Common myeloid progenitor, CD34-positive (primary cell): ENCODE measurements around the gene MIOX.

Experiments used
- CTCF ChIA-PET: fragments of 350-600 bp; sonication (Branson Sonifier 250); formaldehyde crosslinking; loops from one replicate; lab custom pipeline; 2021; ENCODE audit warnings: antibody characterized with exemption; lab: Charles Lee
- POLR2A ChIA-PET: fragments of 350-600 bp; sonication (Branson Sonifier 250); formaldehyde crosslinking; loops from one replicate; lab custom pipeline; 2021; ENCODE audit warnings: antibody characterized with exemption; lab: Charles Lee
- DNase-seq, 3 donors: peaks; one replicate each; pipeline versions ENCODE4 v3.0.0 to v3.0.0-alpha.2; 2013
- H3K27ac ChIP-seq, 2 experiments: 1 replicate in 1 of 2; 2 replicates in 1 of 2; pipeline ENCODE4 v1.7.0; 2013; ENCODE audit warnings: inconsistent platforms in 2 of 2, low read length in 2 of 2, mild to moderate bottlenecking in 2 of 2, low read depth in 1 of 2, moderate library complexity in 1 of 2; ENCODE audit not compliant: severe bottlenecking in 2 of 2, insufficient read depth in 1 of 2, poor library complexity in 1 of 2
- H3K27me3 ChIP-seq, 5 experiments: replicated peaks in 2 of 5; 1 replicate in 3 of 5; 2 replicates in 2 of 5; pipeline versions ENCODE4 v1.6.1 to v1.7.0; 2013; ENCODE audit warnings: low read length in 4 of 5, mild to moderate bottlenecking in 2 of 5, moderate library complexity in 2 of 5, inconsistent platforms in 1 of 5; ENCODE audit not compliant: insufficient read depth in 5 of 5, control insufficient read depth in 4 of 5
- H3K36me3 ChIP-seq, 4 experiments: 1 replicate in 2 of 4; 2 replicates in 2 of 4; pipeline versions ENCODE4 v1.6.1 to v1.7.0; 2013; ENCODE audit warnings: low read length in 3 of 4, control low read depth in 1 of 4, mild to moderate bottlenecking in 1 of 4; ENCODE audit not compliant: control insufficient read depth in 4 of 4, insufficient read depth in 4 of 4
- H3K4me1 ChIP-seq, 4 experiments: 1 replicate in 3 of 4; 2 replicates in 1 of 4; pipeline versions ENCODE4 v1.6.1 to v1.7.1; 2013; ENCODE audit warnings: low read length in 3 of 4, mild to moderate bottlenecking in 3 of 4, control low read depth in 1 of 4, inconsistent platforms in 1 of 4, moderate library complexity in 1 of 4; ENCODE audit not compliant: control insufficient read depth in 4 of 4, insufficient read depth in 4 of 4; ENCODE audit errors: control extremely low read depth in 1 of 4
- H3K4me3 ChIP-seq, 7 experiments: 1 replicate in 4 of 7; 2 replicates in 3 of 7; pipeline versions ENCODE4 v1.5.1 to v1.7.0; 2013; ENCODE audit warnings: mild to moderate bottlenecking in 7 of 7, low read length in 6 of 7, moderate library complexity in 6 of 7, inconsistent platforms in 2 of 7, low read depth in 2 of 7, control low read depth in 1 of 7; ENCODE audit not compliant: insufficient read depth in 4 of 7, control insufficient read depth in 1 of 7; ENCODE audit errors: extremely low read depth in 1 of 7
- H3K9me3 ChIP-seq, 5 experiments: 1 replicate in 4 of 5; 2 replicates in 1 of 5; pipeline versions ENCODE4 v1.6.1 to v1.7.1; 2013; ENCODE audit warnings: low read length in 4 of 5, mild to moderate bottlenecking in 2 of 5, inconsistent platforms in 1 of 5, low read depth in 1 of 5, moderate library complexity in 1 of 5; ENCODE audit not compliant: control insufficient read depth in 4 of 5, insufficient read depth in 2 of 5; ENCODE audit errors: control extremely low read depth in 1 of 5
- WGBS: methylation state at CpG from one replicate; pipeline ENCODE4 v1.1.5; 2013; ENCODE audit not compliant: insufficient coverage; 5-methylcytosine and 5-hydroxymethylcytosine counted together

Gene MIOX

DNA sequence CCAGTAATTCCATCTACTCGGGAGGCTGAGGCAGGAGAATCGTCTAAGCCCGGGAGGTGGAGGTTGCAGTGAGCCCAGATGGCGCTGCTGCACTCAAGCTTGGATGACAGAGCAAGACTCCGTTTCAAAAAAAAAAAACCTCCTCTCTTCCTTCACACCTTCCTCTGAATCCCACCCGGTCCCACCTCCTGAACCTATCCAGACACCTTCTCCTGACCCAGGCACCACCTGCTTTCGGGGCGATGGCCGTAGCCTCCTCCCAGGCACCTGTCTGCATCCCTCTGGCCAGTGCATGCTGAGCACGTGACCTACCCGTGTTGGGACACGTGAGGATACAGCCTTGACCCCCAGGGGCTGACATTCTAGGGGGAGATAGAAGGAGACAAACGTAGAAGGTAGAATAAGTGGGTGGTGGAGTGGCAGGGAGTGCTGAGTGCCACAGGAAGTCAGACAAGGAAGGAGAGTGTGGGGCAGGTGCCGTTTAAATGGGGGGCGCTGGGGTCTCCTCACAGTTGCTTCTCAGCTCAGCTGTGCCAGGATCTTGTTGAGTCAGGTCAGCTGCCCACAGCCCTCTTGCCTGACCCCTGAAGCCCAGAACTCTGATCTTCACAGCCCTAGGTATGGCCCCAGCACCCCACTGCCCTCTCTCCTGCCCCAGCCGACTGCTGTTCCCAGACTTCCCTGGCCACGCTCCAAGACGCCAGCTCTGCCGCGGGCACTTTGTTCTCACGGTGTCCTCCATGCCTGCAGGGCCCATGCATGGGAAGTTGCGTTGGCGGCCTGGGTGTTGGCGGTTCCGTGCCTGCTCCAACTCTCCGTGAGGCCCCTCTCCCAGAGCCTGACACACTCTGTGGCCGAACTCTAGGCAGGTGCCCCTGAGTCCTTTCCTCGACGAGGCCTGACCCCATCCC, 1.2 kb upstream of the MIOX start:
- H3K27ac ChIP-seq = no peak overlapping the region
- DNase-seq = no peak
- H3K4me1 ChIP-seq = peaks cover 0 to 23% (median 18%) of the 10 kb centered on the region in 4 experiments
- 75% methylated on average over 22 of the region's 29 CpGs for WGBS
- peaks cover 0 to 32% (median 14%) of the 10 kb centered on the region in 5 experiments for H3K27me3 ChIP-seq
- H3K36me3 ChIP-seq = no peaks in the 10 kb centered on the region
- POLR2A ChIA-PET = interaction anchor here (0.6 kb wide), 1 partner anchor 21 kb away, joined by 3 read pairs; no protein-coding TSS in a partner anchor
- CTCF ChIA-PET = interaction anchor here (1.3 to 3.9 kb wide), 2 partner anchors 12 to 28 kb away, joined by 3 to 20 read pairs; no protein-coding TSS in a partner anchor
- no peak overlapping the region for H3K4me3 ChIP-seq
- no peaks in the 10 kb centered on the region for H3K9me3 ChIP-seq

DNA sequence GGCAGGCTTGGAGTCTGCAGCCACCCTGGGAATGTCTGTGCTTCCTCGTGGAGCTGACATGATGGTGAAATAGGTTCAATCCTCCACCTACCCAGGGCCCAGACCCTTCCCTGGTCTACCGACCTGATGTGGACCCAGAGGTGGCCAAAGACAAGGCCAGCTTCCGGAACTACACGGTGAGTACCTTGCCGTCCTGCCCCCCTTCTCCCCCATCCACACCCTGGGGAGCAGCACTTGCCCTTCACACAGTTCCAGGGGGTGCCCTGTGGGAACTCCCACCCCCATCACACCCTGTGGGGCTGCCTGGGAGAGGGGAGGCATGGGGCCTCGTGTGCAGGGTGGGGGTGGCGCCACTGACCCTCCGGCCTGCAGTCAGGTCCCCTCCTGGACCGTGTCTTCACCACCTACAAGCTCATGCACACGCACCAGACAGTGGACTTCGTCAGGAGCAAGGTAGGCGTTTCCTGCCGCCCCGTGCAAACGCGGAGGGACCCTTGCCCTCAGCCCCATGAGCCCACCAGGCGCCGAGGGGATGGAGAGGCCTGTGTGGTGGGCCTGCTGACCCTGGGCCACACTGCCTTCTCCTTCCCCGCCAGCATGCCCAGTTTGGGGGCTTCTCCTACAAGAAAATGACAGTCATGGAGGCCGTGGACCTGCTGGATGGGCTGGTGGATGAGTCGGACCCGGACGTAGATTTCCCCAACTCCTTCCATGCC, 789 bp downstream of the MIOX start:
- ChIA-PET CTCF (interaction anchor here (1.3 to 3.9 kb wide), 2 partner anchors 10 to 88 kb away, joined by 3 to 20 read pairs; no protein-coding TSS in a partner anchor), POLR2A (no interaction called here)
- H3K27ac ChIP-seq = no peak overlapping the region

DNA sequence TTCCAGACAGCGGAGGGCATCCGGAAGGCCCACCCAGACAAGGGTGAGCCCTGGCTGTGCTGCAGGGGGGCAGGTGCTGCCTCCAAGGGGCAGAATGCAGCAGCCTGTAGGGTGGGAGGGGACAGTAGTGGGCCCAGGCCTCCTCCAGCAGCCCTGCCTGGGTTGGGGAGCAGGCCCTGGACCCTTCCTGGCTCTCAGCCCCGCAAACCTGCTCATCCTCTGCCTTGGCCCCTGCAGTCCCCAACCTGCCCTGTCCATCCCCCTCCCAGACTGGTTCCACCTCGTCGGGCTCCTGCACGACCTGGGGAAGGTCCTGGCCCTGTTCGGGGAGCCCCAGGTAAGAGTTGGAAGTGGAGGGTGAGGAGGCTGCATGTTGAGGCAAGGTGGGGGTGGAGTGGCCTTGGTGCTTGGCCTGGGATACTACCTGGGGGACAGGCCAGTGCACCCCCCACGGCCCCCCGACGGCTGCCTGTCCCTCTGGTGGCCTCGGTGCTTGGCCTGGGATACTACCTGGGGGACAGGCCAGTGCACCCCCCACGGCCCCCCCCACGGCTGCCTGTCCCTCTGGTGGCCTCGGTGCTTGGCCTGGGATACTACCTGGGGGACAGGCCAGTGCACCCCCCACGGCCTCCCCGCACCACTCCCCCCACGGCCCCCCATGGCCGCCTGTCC, 1.5 kb downstream of the MIOX start:
- Histone ChIP-seq H3K36me3 (no peaks in the 10 kb centered on the region), H3K9me3 (no peaks in the 10 kb centered on the region), H3K4me1 (peaks cover 0 to 18% (median 14%) of the 10 kb centered on the region in 4 experiments), H3K27ac (no peak overlapping the region), H3K27me3 (peaks cover 0 to 5% (median 2%) of the 10 kb centered on the region in 5 experiments), H3K4me3 (no peak overlapping the region)
- ChIA-PET CTCF (no interaction called here), POLR2A (no interaction called here)
- no peak for DNase-seq
- WGBS = 93% methylated on average over 5 of the region's 18 CpGs

More for the DNA sequence above, 789 bp downstream of the MIOX start:
- H3K27me3 ChIP-seq = peaks cover 0 to 12% (median 7%) of the 10 kb centered on the region in 5 experiments
- WGBS = 92% methylated on average over 17 of the region's 23 CpGs
- H3K4me1 ChIP-seq = peaks cover 0 to 19% (median 15%) of the 10 kb centered on the region in 4 experiments
- no peaks in the 10 kb centered on the region for H3K9me3 ChIP-seq
- H3K4me3 ChIP-seq = no peak overlapping the region
- H3K36me3 ChIP-seq = no peaks in the 10 kb centered on the region
- no peak for DNase-seq

DNA sequence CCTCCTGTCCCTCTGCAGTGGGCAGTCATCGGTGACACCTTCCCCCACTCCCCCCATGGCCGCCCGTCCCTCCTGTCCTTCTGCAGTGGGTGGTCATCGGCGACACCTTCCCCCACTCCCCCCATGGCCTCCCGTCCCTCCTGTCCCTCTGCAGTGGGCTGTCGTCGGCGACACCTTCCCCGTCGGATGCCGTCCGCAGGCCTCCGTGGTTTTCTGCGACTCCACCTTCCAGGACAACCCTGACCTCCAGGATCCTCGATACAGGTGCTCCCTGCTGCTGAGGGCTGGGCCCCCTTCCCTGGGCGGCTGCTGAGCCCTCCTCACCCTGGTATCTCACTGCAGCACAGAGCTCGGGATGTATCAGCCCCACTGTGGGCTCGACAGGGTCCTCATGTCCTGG, 2.2 kb downstream of the MIOX start:
- Histone ChIP-seq H3K9me3 (no peaks in the 10 kb centered on the region), H3K27me3 (no peaks in the 10 kb centered on the region), H3K36me3 (no peaks in the 10 kb centered on the region), H3K27ac (no peak overlapping the region), H3K4me1 (peaks cover 0 to 18% (median 14%) of the 10 kb centered on the region in 4 experiments), H3K4me3 (no peak overlapping the region)
- ChIA-PET POLR2A (no interaction called here), CTCF (no interaction called here)
- 86% methylated on average over 8 of the region's 19 CpGs for WGBS
- no peak for DNase-seq

DNA sequence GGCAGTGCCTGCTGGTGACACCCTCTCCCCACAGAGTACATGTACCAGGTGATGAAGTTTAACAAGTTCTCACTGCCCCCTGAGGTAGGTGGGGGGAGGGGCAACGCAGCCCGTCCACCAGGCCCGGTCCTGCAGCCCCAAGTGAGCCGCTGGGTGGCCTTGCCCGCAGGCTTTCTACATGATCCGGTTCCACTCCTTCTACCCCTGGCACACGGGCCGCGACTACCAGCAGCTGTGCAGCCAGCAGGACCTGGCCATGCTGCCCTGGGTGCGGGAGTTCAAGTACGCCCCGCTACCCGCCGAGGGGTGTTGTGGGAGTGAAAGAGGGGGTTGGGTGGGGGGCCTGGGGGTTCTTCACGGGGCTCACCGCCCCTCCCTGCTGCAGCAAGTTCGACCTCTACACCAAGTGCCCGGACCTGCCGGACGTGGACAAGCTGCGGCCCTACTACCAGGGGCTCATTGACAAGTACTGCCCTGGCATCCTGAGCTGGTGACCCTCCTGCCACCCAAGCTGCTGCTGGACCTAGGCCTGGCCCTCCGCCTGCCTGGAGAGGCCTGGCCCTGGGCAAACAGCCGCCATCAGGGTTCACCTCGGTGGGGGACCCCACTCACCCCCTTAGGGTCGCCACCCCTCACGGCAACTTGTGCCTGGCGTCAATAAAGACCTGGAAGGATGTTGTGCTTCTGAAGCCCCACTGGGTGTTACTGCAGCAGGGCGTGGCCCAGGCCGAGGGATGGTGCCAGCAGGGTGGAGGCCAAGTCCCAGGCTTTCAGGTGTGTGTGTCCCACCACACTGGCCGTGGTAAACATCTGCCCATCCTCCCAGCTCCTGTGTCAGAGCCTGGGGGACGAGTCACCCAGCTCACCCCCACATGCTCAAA, 2.9 kb downstream of the MIOX start:
- 95% methylated on average over 23 of the region's 31 CpGs for WGBS
- CTCF ChIA-PET = interaction anchor here (1.2 to 1.6 kb wide), 2 partner anchors 12 to 17 kb away, joined by 3 to 4 read pairs; no protein-coding TSS in a partner anchor

More for the DNA sequence above, 2.9 kb downstream of the MIOX start:
- no peak overlapping the region for H3K4me3 ChIP-seq
- no peaks in the 10 kb centered on the region for H3K36me3 ChIP-seq
- H3K27ac ChIP-seq = no peak overlapping the region
- no peak for DNase-seq
- no peaks in the 10 kb centered on the region for H3K9me3 ChIP-seq
- H3K4me1 ChIP-seq = peaks cover 0 to 18% (median 14%) of the 10 kb centered on the region in 4 experiments
- POLR2A ChIA-PET = no interaction called here
- H3K27me3 ChIP-seq = no peaks in the 10 kb centered on the region
